ENCODE results near the gene MYRFL. TPM values are rescaled to one million over a fixed set of nuclear protein-coding genes. Genes with fewer than 3 reads are reported as not detected.

Gene MYRFL
- 0.16 and 0.44 TPM in 2 replicates for total RNA-seq (2022)
- Bru-seq, nascent RNA, result percentile 30 among the genes with signal in this experiment
- percentile 46 among the genes with signal in this experiment for BruChase-seq, experiment 1, labeled RNA remaining after a 2-hour chase
- percentile 46 among the genes with signal in this experiment for BruChase-seq, experiment 2, labeled RNA remaining after a 6-hour chase
- long read RNA-seq, result 0 reads

DNA sequence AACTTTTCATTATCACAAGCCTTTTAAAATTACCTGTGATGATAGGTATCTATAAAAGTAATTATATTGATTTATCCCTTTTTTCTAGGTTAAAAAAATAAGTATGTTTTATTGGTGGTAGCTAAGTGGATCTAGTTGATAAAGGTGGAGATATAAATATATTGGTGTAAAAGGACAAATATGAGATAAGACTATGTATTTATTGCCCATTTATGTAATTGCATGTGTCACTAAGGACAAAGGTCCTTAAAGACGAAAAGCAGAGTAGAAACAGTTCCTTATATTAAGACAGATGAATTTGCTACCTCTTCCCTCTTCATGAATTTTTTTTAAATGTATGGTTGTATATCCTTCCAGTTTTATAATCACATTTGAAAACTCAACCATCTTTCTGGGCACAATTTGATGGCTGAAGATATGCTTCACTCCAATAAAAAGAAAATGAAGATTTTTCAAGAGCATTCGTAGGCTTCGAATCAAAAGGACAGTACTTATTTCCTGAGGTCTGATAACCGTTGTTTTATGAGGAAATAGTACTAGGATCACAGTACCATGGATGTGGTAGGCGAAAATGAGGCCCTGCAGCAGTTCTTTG, at the start of gene MYRFL:
TSS of gene MYRFL (plus strand) at position 262 of the 595 bp plus-strand sequence. CDS start at position 553, 291 bp downstream.
- ChIA-PET CTCF (no interaction called here), POLR2A (no interaction called here)
- no TSS peak for BruUV-seq (replicated peaks)
- H3K27me3 ChIP-seq (replicated peaks; ENCODE audit: control insufficient read depth, insufficient read depth, low read length), result no peaks in the 10 kb centered on the region
- Mint-ChIP-seq H3K27ac (ENCODE audit: unreplicated experiment) (no peak within 1 kb of the TSS), H3K27me3 (ENCODE audit: insufficient read depth, unreplicated experiment) (no peaks in the 10 kb centered on the region), H3K36me3 (ENCODE audit: insufficient read depth, unreplicated experiment) (peaks cover 10% of the 10 kb centered on the region), H3K4me3 (ENCODE audit: unreplicated experiment) (no peak within 1 kb of the TSS), H3K4me1 (ENCODE audit: low read depth, unreplicated experiment) (no peaks in the 10 kb centered on the region), H3K9me3 (ENCODE audit: unreplicated experiment) (no peaks in the 10 kb centered on the region)
- H3K9me3 ChIP-seq, result no peaks in the 10 kb centered on the region; the same call in 1 of the 2 replicates
- intact Hi-C loops (cut with micrococcal nuclease; ENCODE audit: unreplicated experiment), result no loop called here
- no peak within 1 kb of the TSS for H3K4me3 ChIP-seq (ENCODE audit: low read depth, low read length)
- no peak for DNase-seq
- H3K4me1 ChIP-seq, result no peaks in the 10 kb centered on the region
- TF ChIP-seq, protein P1, sequence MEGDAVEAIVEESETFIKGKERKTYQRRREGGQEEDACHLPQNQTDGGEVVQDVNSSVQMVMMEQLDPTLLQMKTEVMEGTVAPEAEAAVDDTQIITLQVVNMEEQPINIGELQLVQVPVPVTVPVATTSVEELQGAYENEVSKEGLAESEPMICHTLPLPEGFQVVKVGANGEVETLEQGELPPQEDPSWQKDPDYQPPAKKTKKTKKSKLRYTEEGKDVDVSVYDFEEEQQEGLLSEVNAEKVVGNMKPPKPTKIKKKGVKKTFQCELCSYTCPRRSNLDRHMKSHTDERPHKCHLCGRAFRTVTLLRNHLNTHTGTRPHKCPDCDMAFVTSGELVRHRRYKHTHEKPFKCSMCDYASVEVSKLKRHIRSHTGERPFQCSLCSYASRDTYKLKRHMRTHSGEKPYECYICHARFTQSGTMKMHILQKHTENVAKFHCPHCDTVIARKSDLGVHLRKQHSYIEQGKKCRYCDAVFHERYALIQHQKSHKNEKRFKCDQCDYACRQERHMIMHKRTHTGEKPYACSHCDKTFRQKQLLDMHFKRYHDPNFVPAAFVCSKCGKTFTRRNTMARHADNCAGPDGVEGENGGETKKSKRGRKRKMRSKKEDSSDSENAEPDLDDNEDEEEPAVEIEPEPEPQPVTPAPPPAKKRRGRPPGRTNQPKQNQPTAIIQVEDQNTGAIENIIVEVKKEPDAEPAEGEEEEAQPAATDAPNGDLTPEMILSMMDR (IDR thresholded peaks at IDR 0.05; ENCODE audit: insufficient read depth in 1 of 2, low read depth in 1 of 2, low read length in 1 of 2, severe bottlenecking in 1 of 2, unreplicated experiment in 1 of 2), result no peak
- no peaks in the 10 kb centered on the region for H3K36me3 ChIP-seq (ENCODE audit: control insufficient read depth, insufficient read depth, low read length)

DNA sequence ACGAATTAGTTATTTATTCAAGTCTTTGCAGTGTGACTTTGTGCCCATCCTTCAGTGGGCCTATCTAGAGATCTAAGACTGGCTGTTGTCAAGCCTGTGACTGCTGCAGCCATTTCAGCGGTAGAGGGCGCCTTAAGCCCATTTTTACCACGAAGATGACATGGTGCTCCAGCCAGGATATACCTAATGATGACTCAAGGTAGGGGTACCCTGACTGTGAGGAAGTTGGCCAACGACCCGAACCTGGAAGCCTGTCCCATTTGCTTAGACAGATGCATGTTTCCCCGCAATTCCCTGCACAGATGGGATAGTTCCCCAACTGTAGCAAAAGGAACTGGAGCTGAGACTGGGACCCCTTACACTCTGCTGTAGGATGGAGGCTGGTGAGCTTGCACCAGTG, 45.1 kb upstream of the MYRFL start:
- TF ChIP-seq, protein P1 (IDR thresholded peaks at IDR 0.05; ENCODE audit: insufficient read depth in 1 of 2, low read depth in 1 of 2, low read length in 1 of 2, severe bottlenecking in 1 of 2, unreplicated experiment in 1 of 2), result no peak
- Histone ChIP-seq H3K36me3 (ENCODE audit: control insufficient read depth, insufficient read depth, low read length) (no peaks in the 10 kb centered on the region), H3K9me3 (no peaks in the 10 kb centered on the region), H3K27me3 (replicated peaks; ENCODE audit: control insufficient read depth, insufficient read depth, low read length) (no peaks in the 10 kb centered on the region), H3K4me3 (ENCODE audit: low read depth, low read length) (no peak overlapping the region), H3K4me1 (no peaks in the 10 kb centered on the region)
- ChIA-PET CTCF (no interaction called here), POLR2A (no interaction called here)
- peaks cover 6% of the 10 kb centered on the region for H3K4me1 Mint-ChIP-seq (ENCODE audit: low read depth, unreplicated experiment)
- intact Hi-C loops (cut with micrococcal nuclease; ENCODE audit: unreplicated experiment), result no loop called here
- peaks cover 23% of the 10 kb centered on the region for H3K36me3 Mint-ChIP-seq (ENCODE audit: insufficient read depth, unreplicated experiment)
- peak in 1 of 2 experiments; percentile 15 for DNase-seq
- H3K27me3 Mint-ChIP-seq (ENCODE audit: insufficient read depth, unreplicated experiment), result no peaks in the 10 kb centered on the region
- H3K4me3 Mint-ChIP-seq (ENCODE audit: unreplicated experiment), result no peak overlapping the region
- H3K27ac Mint-ChIP-seq (ENCODE audit: unreplicated experiment), result no peak overlapping the region
- H3K9me3 Mint-ChIP-seq (ENCODE audit: unreplicated experiment), result peaks cover 26% of the 10 kb centered on the region
- no TSS peak for BruUV-seq (replicated peaks)

DNA sequence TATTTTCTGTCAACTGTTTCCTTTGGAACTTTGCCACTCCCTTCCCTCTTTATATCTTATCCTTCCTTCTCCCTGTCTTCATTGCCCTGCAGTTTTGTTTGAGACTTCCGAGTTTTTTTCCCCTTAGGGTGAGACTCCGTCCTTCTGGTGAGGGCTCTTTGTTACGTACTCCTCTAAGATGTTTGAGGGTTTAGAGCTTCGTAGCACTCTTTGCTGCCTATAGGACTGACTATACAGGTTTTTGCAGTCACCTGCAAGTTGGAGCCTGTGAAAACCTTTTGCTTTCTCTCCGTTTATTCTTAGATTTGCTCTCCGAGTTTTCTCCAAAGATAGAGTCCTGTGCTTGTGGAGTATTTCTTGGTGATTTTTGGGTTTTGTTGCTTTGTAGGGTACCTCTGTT, 41.7 kb upstream of the MYRFL start:
- no peaks in the 10 kb centered on the region for H3K27me3 Mint-ChIP-seq (ENCODE audit: insufficient read depth, unreplicated experiment)
- Histone ChIP-seq H3K4me1 (no peaks in the 10 kb centered on the region), H3K4me3 (ENCODE audit: low read depth, low read length) (no peak overlapping the region), H3K36me3 (ENCODE audit: control insufficient read depth, insufficient read depth, low read length) (no peaks in the 10 kb centered on the region), H3K27me3 (replicated peaks; ENCODE audit: control insufficient read depth, insufficient read depth, low read length) (no peaks in the 10 kb centered on the region), H3K9me3 (no peaks in the 10 kb centered on the region)
- TF ChIP-seq, protein P1 (IDR thresholded peaks at IDR 0.05; ENCODE audit: insufficient read depth in 1 of 2, low read depth in 1 of 2, low read length in 1 of 2, severe bottlenecking in 1 of 2, unreplicated experiment in 1 of 2), result no peak
- ChIA-PET POLR2A (no interaction called here), CTCF (no interaction called here)
- no peak overlapping the region for H3K4me3 Mint-ChIP-seq (ENCODE audit: unreplicated experiment)
- peak overlapping the region; percentile 19 for H3K27ac Mint-ChIP-seq (ENCODE audit: unreplicated experiment)
- BruUV-seq (replicated peaks), result no TSS peak
- H3K9me3 Mint-ChIP-seq (ENCODE audit: unreplicated experiment), result peaks cover 26% of the 10 kb centered on the region
- DNase-seq, result no peak
- peaks cover 6% of the 10 kb centered on the region for H3K4me1 Mint-ChIP-seq (ENCODE audit: low read depth, unreplicated experiment)
- peaks cover 34% of the 10 kb centered on the region for H3K36me3 Mint-ChIP-seq (ENCODE audit: insufficient read depth, unreplicated experiment)
- intact Hi-C loops (cut with micrococcal nuclease; ENCODE audit: unreplicated experiment), result no loop called here

Measured in Caco-2 (cell line).